HepG2 (cell line): ENCODE measurements around the gene ZNF385B. TPM values are rescaled to one million over a fixed set of nuclear protein-coding genes. Genes with fewer than 3 reads are reported as not detected.

Experiments
- ATAC-seq: fragments of 200-7000 bp; cut with Tn5 transposase; 3 replicates; pipeline ENCODE4 v1.9.1; 2020; ENCODE audit warnings: mild to moderate bottlenecking, moderate library complexity
- BruUV-seq: library from RNA; stranded (reverse); fragments of 400-500 nt; replicated peaks from 2 replicates; lab custom pipeline; 2021; lab: Mats Ljungman, UMichigan
- CTCF ChIA-PET: fragments of 300-600 bp; formaldehyde crosslinking; extraction: SDS; loops from one replicate; lab custom pipeline; 2021; ENCODE audit warnings: low total read pairs, inconsistent platforms, low intra/inter-chr PET ratio; lab: Yijun Ruan, JAX
- POLR2A ChIA-PET: fragments of 350-600 bp; sonication (Branson Sonifier 250); formaldehyde crosslinking; loops from one replicate; lab custom pipeline; 2020; ENCODE audit warnings: antibody characterized with exemption, inconsistent platforms; lab: Yijun Ruan, JAX
- DNase-seq: peaks from one replicate; pipeline ENCODE4 v3.0.0-alpha.2; 2015; ENCODE audit warnings: low spot score
- FAIRE-seq: peaks from 3 replicates; lab custom pipeline; 2011; peaks lifted over from hg19 to GRCh38; lab: Jason Lieb, UNC
- H2AFZ ChIP-seq: one replicate; pipeline ENCODE4 v1.6.1; 2011; ENCODE audit warnings: low read length, inconsistent platforms
- H3K27ac ChIP-seq: fragments of 300-600 bp; 3 replicates; pipeline ENCODE4 v1.8.0; 2011; ENCODE audit warnings: mixed run types, mild to moderate bottlenecking, mixed read lengths, low read length, inconsistent platforms; ENCODE audit not compliant: insufficient read depth; ENCODE audit errors: extremely low read length
- H3K27me3 ChIP-seq, 2 experiments: fragments of 200-600 bp in 1 of 2; 2 replicates in 1 of 2; 3 replicates in 1 of 2; pipeline versions ENCODE4 v1.6.0 to v1.8.0; 2011; ENCODE audit warnings: low read length in 2 of 2, mild to moderate bottlenecking in 2 of 2, moderate library complexity in 2 of 2, inconsistent platforms in 1 of 2; ENCODE audit not compliant: insufficient read depth in 2 of 2, control insufficient read depth in 1 of 2
- H3K36me3 ChIP-seq, 2 experiments: fragments of 200-600 bp in 1 of 2; replicated peaks in 1 of 2; 2 replicates in 1 of 2; 3 replicates in 1 of 2; pipeline versions ENCODE4 v1.5.1 to v1.8.0; 2011; ENCODE audit warnings: low read length in 2 of 2, inconsistent platforms in 1 of 2; ENCODE audit not compliant: insufficient read depth in 2 of 2, control insufficient read depth in 1 of 2
- H3K4me1 ChIP-seq: 2 replicates; pipeline ENCODE4 v1.5.1; 2012; ENCODE audit warnings: low read length, inconsistent platforms; ENCODE audit not compliant: insufficient read depth
- H3K4me2 ChIP-seq: 2 replicates; pipeline ENCODE4 v1.6.0; 2011; ENCODE audit warnings: low read depth, low read length, inconsistent platforms
- H3K4me3 ChIP-seq, 3 experiments: fragments of 200-600 bp in 1 of 3; sonication (generic), shearing (Covaris generic) in 1 of 3; replicated peaks in 1 of 3; 2 replicates each; pipeline ENCODE4 v1.5.1; 2011 to 2016; ENCODE audit warnings: low read length in 3 of 3, inconsistent platforms in 2 of 3, low read depth in 2 of 3, mild to moderate bottlenecking in 2 of 3, control low read depth in 1 of 3, mixed read lengths in 1 of 3; ENCODE audit not compliant: insufficient read depth in 1 of 3
- H3K79me2 ChIP-seq: one replicate; pipeline ENCODE4 v1.6.1; 2011; ENCODE audit warnings: low read length, inconsistent platforms; ENCODE audit not compliant: insufficient read depth
- H3K9ac ChIP-seq: 2 replicates; pipeline ENCODE4 v1.6.0; 2011; ENCODE audit warnings: mild to moderate bottlenecking, low read depth, low read length, inconsistent platforms; ENCODE audit not compliant: insufficient read depth
- H3K9me3 ChIP-seq: 2 replicates; pipeline ENCODE4 v1.5.1; 2012; ENCODE audit warnings: mild to moderate bottlenecking, low read length
- H4K20me1 ChIP-seq: 2 replicates; pipeline ENCODE4 v1.6.0; 2011; ENCODE audit warnings: inconsistent platforms, mild to moderate bottlenecking, low read length, moderate library complexity; ENCODE audit not compliant: insufficient read depth
- ATF7 ChIP-seq, 2 experiments: fragments of 450-650 bp in 1 of 2; sonication (generic) in 1 of 2; formaldehyde crosslinking in 1 of 2; IDR thresholded peaks; 2 replicates each; pipeline versions ENCODE4 v1.4.0 to v1.6.1; 2016 to 2020; ENCODE audit warnings: antibody characterized with exemption in 1 of 2, mild to moderate bottlenecking in 1 of 2, missing genetic modification reagents in 1 of 2
- FOSL1 ChIP-seq: sonication (generic); formaldehyde crosslinking; IDR thresholded peaks from 2 replicates; pipeline ENCODE4 v1.9.0; 2021; ENCODE audit warnings: missing genetic modification reagents, borderline replicate concordance
- FOSL2 ChIP-seq: sonication (generic); formaldehyde crosslinking; IDR thresholded peaks from 2 replicates; pipeline ENCODE4 v1.4.0; 2020; ENCODE audit warnings: missing genetic modification reagents
- GATA4 ChIP-seq: sonication (generic); IDR thresholded peaks from 2 replicates; pipeline ENCODE4 v1.6.1; 2016; ENCODE audit warnings: antibody characterized with exemption, low read depth, borderline replicate concordance
- GZF1 ChIP-seq: sonication (generic); formaldehyde crosslinking; IDR thresholded peaks from 2 replicates; pipeline ENCODE4 v1.5.1; 2020; ENCODE audit warnings: mild to moderate bottlenecking, missing genetic modification reagents
- ISL2 ChIP-seq: sonication (generic); formaldehyde crosslinking; IDR thresholded peaks from 2 replicates; pipeline ENCODE4 v1.5.0; 2020; ENCODE audit warnings: missing genetic modification reagents
- MAFF ChIP-seq: IDR thresholded peaks from 2 replicates; pipeline ENCODE4 v1.6.1; 2011; ENCODE audit warnings: low read depth, low read length, improper control_type of control experiment
- MAFK ChIP-seq, 2 experiments: IDR thresholded peaks in 1 of 2; conservative IDR thresholded peaks in 1 of 2; 2 replicates each; pipeline ENCODE4 v1.6.1; 2011; ENCODE audit warnings: improper control_type of control experiment in 2 of 2, low read length in 2 of 2
- MTA1 ChIP-seq: sonication (generic); formaldehyde crosslinking; IDR thresholded peaks from 2 replicates; pipeline ENCODE4 v1.4.0; 2020; ENCODE audit warnings: missing genetic modification reagents, mild to moderate bottlenecking, borderline replicate concordance
- ONECUT2 ChIP-seq: sonication (generic); formaldehyde crosslinking; IDR thresholded peaks from 2 replicates; pipeline ENCODE4 v1.4.0; 2020; ENCODE audit warnings: missing genetic modification reagents
- POLR2G ChIP-seq: fragments of 200-400 bp; formaldehyde crosslinking; IDR thresholded peaks from 2 replicates; pipeline ENCODE4 v1.6.1; 2018; ENCODE audit warnings: mild to moderate bottlenecking, low read depth, low read length, moderate library complexity
- TFE3 ChIP-seq: IDR thresholded peaks from 2 replicates; pipeline ENCODE4 v1.6.1; 2016
- ZBTB2 ChIP-seq: sonication (generic); formaldehyde crosslinking; IDR thresholded peaks from 2 replicates; pipeline ENCODE4 v1.8.0; 2022; ENCODE audit warnings: low read depth, missing genetic modification reagents
- ZNF563 ChIP-seq: sonication (generic); formaldehyde crosslinking; IDR thresholded peaks from 2 replicates; pipeline ENCODE4 v1.8.0; 2022; ENCODE audit warnings: mild to moderate bottlenecking, moderate library complexity, missing genetic modification reagents
- ZNF619 ChIP-seq: sonication (generic); formaldehyde crosslinking; IDR thresholded peaks from 2 replicates; pipeline ENCODE4 v1.4.0; 2020; ENCODE audit warnings: mild to moderate bottlenecking, missing genetic modification reagents
- ZNF670 ChIP-seq: sonication (generic); formaldehyde crosslinking; IDR thresholded peaks from 2 replicates; pipeline ENCODE4 v1.8.0; 2022; ENCODE audit warnings: mild to moderate bottlenecking, missing genetic modification reagents, borderline replicate concordance
- WGBS: methylation state at CpG from one replicate; pipeline ENCODE4 v1.1.6; 2017; ENCODE audit warnings: low lambda C conversion rate; 5-methylcytosine and 5-hydroxymethylcytosine counted together
- in situ Hi-C: cut with HindIII; loops from 2 replicates; pipeline ENCODE4 v1.10.0; 2017; ENCODE audit warnings: low pct_unique_long_range_greater_than_20kb; ENCODE audit not compliant: extremely low pct_ligation_motif_present
- intact Hi-C: fragments of 100-400 bp; cut with micrococcal nuclease; formaldehyde crosslinking; loops from one replicate; pipeline ENCODE4 v1.10.0; 2022; ENCODE audit not compliant: unreplicated experiment
- polyA plus RNA-seq, 8 experiments: library from polyadenylated mRNA; depleted of rRNA in 3 of 8; stranded (reverse) in 7 of 8; unstranded in 1 of 8; fragments of >200 nt; fragmentation: Illumina TruSeq in 4 of 8; extraction: Trizol in 4 of 8; gene quantifications; 2 replicates each; pipeline versions ENCODE4 v1.2.1 to v1.2.3, GENCODE V29; 2011 to 2016; ENCODE audit warnings: low read depth in 4 of 8, missing spikeins in 1 of 8, mixed read lengths in 1 of 8; ENCODE audit not compliant: insufficient read depth in 1 of 8
- total RNA-seq, 5 experiments: library from RNA; depleted of rRNA; stranded (reverse); fragments of >200 nt; fragmentation: Illumina TruSeq; extraction: Trizol; gene quantifications; 2 replicates each; pipeline ENCODE4 v1.2.3, GENCODE V29; 2016; ENCODE audit warnings: low read depth in 1 of 5

Gene ZNF385B
- total and polyA plus RNA-seq, 2 of the 13 experiments (the other 11 are each of a cell fraction or from before 2014, with no cell fraction given) = 3.3 to 6.7 TPM

- Histone ChIP-seq H3K4me2 (no peak overlapping the region), H3K9me3 (no peaks in the 10 kb centered on the region; the same call in 1 of the 2 replicates), H3K27me3 (no peaks in the 10 kb centered on the region), H3K4me1 (peaks cover 7% of the 10 kb centered on the region; the same call in 1 of the 2 replicates), H3K4me3 (no peak overlapping the region), H3K79me2 (no peaks in the 10 kb centered on the region), H2AFZ (no peak overlapping the region), H3K27ac (no peak overlapping the region), H4K20me1 (no peaks in the 10 kb centered on the region), H3K36me3 (no peaks in the 10 kb centered on the region)
- intact Hi-C loops (no loop called here), in situ Hi-C loops (no loop called here)
- no peak for DNase-seq
- no peak for FAIRE-seq
- no peak for ATAC-seq
- POLR2A ChIA-PET = no interaction called here
- TF ChIP-seq ATF7 (IDR thresholded peaks at IDR 0.05) = peak; percentile 70
- TF ChIP-seq ATF7 (CRISPR knock-in tag; IDR thresholded peaks at IDR 0.05) = no peak
- TF ChIP-seq GZF1 (CRISPR knock-in tag) = no peak
- TF ChIP-seq ZNF563 (CRISPR knock-in tag) = no peak
- TF ChIP-seq GATA4 = no peak
- TF ChIP-seq MAFF = peak; percentile 68
- peak; percentile 63 to 80 for TF ChIP-seq MAFK (conservative IDR thresholded peaks at IDR 0.05 in 1 of 2, IDR thresholded peaks at IDR 0.05 in 1 of 2; ENCODE audit: low read length in 2 of 2)
- no peak for TF ChIP-seq ZNF670
- TF ChIP-seq MTA1 = no peak
- TF ChIP-seq, all 625 proteins: peak for 3
- CTCF ChIA-PET = no interaction called here
- no TSS peak for BruUV-seq
- H3K9ac ChIP-seq = no peak overlapping the region
These were observed 400.0 kb downstream of the ZNF385B start for GRCh38 chr2:179461420-179461819.

- in situ Hi-C loops = no loop called here
- no peaks in the 10 kb centered on the region for H3K27me3 ChIP-seq
- peak; percentile 58 for DNase-seq
- TF ChIP-seq ZNF619 (no peak), POLR2G (no peak), ONECUT2 (CRISPR knock-in tag) (no peak), ISL2 (no peak), MAFK (conservative IDR thresholded peaks at IDR 0.05 in 1 of 2, IDR thresholded peaks at IDR 0.05 in 1 of 2; ENCODE audit: low read length in 2 of 2) (0 out of 4 replicates have a peak, but pooled peaks of 1 of the 2 experiments have one; percentile 9), MAFF (peak; percentile 49), FOSL1 (peak; percentile 68), FOSL2 (CRISPR knock-in tag) (peak; percentile 95), TFE3 (CRISPR knock-in tag) (peak; percentile 41; the same call in 1 of the 2 replicates), ZBTB2 (no peak)
These were observed 401.1 kb downstream of the ZNF385B start for GRCh38 chr2:179460181-179460929.

More at GRCh38 chr2:179460181-179460929, 401.1 kb downstream of the ZNF385B start:
- H3K4me1 ChIP-seq = peaks cover 7% of the 10 kb centered on the region; the same call in 1 of the 2 replicates
- no peaks in the 10 kb centered on the region for H3K79me2 ChIP-seq
- H3K4me2 ChIP-seq = no peak overlapping the region
- POLR2A ChIA-PET = no interaction called here
- no peak overlapping the region for H2AFZ ChIP-seq
- H3K9ac ChIP-seq = no peak overlapping the region
- BruUV-seq = no TSS peak
- H3K9me3 ChIP-seq = no peaks in the 10 kb centered on the region; the same call in 1 of the 2 replicates
- H3K4me3 ChIP-seq = no peak overlapping the region
- peak; percentile 69; the same call in 2 of the 3 replicates for ATAC-seq
- no peak overlapping the region for H3K27ac ChIP-seq
- 36% methylated on average over 4 of the region's 4 CpGs for WGBS
- no peaks in the 10 kb centered on the region for H4K20me1 ChIP-seq
- H3K36me3 ChIP-seq = no peaks in the 10 kb centered on the region
- CTCF ChIA-PET = no interaction called here
- intact Hi-C loops = no loop called here
- FAIRE-seq = no peak
